ENCODE results near the gene IGFBP5.

The IGFBP5 gene

GRCh38 chr2:216713691-216714336, 18.5 kb upstream of the IGFBP5 start:
- no peak for DNase-seq

DNA sequence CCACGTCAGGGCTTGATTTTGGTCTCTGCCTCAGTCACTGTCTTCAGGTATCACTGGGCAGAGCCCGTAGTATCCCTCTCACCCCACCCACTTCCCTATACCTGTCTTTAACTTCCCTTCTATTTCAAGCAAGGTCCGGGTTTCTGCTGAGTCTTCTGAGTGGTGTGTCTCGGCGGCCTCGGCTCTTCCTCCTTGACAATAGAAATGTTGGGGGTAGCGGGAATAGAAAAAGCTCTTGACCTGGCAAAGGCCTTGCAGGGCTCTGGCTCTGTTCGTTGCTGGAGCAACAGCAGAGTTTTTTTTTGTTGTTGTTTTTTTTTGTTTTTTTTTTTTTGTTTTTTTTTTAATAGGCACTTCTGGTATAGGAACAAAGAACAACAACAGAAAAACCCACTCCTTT, 16.0 kb upstream of the IGFBP5 start:
- no peak for DNase-seq

GRCh38 chr2:216710551-216711301, 15.4 kb upstream of the IGFBP5 start:
- DNase-seq, result no peak

GRCh38 chr2:216702756-216703155, 7.4 kb upstream of the IGFBP5 start:
- DNase-seq, result no peak

GRCh38 chr2:216701544-216701943, 6.2 kb upstream of the IGFBP5 start:
- no peak for DNase-seq

GRCh38 chr2:216700781-216701180, 5.4 kb upstream of the IGFBP5 start:
- DNase-seq, result no peak

- no peak for DNase-seq
Measured at GRCh38 chr2:216700088-216700567, 4.8 kb upstream of the IGFBP5 start.

DNA sequence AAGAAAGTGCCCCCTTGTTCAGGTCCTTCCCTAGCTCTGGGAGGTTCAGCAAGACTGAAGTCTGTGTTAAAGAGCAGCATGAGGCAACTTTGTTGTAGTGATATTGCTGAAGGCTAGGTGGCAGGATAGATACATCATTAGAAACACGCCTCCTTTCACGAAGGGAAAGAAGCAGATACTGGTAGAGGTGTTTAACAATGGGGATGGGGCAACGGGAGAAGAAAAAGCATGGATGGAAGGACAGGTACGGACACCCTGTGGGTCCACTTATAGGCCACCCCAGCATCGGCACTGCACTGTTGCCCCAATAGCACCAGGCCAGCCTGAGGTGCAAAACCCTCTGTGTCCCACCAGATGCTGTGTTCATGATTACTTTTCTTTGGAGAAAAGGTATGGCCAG, 3.5 kb upstream of the IGFBP5 start:
- no peak for DNase-seq

DNA sequence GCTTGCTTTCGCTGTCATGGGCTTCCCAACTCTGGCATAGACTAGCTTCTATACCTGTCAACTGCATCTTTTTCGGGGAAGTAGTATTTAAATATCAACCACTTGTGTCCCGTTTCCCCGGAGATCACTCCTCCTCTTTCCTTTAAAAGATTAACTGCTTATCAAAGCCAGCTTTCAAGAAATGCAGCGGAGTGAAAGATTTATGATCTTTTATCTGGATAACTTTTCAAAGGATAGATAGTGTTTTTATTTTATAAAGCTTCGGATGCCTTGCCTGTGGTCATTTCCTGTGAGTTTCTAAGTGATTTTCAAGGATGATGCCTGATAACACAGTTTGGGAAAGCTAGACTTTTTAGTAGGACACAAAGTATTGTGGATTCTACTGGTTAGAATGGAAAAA, 2.9 kb upstream of the IGFBP5 start:
- DNase-seq, result no peak

DNA sequence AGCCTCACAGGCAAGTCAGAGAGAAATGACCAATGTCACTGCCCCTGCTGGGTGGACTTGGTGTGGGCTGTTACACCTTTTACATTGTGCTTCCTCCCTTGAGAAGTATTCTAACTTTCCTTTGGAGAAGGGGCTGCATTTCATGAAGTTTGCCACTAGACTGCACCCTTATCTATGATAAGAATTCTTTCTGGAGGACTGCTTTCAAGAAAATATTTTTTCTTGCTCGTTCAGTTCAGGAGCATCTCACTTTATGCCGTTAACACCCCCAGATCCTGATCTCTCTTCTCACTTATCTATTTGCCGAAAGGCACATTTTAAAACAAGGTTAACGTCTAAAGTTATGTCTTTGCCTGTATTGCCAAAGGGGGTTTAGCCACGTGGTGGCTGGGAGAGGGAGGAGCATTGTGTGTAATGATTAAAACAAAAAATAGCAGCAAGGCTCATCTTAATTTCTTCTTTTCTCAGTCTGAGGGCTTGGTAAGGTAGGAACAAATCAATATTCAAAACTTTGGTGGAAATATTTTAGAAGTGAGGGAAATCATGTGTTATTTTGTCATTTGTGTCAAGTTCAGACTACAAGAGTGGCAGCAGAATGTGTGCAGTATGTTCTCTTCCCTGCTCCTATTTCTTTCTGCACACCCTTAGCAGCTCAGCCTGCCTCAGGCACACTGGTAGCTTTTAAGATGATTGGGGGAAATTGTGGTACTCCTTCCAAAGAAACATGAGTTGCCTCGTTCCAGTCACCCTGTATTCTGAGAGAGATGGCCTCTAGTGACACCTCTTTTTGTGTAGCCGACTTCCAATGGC, 1.6 kb upstream of the IGFBP5 start:
- no peak for DNase-seq

GRCh38 chr2:216696321-216696720, 972 bp upstream of the IGFBP5 start:
- DNase-seq, result no peak

DNA sequence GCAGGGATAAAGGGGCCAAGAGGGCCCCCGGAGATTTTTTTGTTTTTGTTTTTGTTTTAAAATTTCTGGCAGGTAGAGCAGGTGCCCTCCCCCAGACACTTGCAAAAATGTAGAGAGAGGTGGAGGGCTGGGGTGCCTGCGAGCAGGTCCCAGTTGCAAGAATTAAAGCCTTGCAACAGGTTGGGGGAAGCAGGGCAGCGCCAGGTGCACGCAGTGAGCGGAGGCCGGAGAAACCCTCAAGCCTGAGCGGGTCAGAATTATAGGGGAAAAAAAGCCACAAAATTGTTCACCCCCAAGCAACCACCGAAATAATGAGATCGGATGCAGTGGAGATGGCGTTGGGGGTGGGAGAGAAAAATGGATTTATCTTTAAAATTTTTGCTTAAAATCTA, 527 bp downstream of the IGFBP5 start:
- DNase-seq, result no peak

- DNase-seq, result peak; percentile 72
Measured at GRCh38 chr2:216694082-216694825, 1.1 kb downstream of the IGFBP5 start.

DNA sequence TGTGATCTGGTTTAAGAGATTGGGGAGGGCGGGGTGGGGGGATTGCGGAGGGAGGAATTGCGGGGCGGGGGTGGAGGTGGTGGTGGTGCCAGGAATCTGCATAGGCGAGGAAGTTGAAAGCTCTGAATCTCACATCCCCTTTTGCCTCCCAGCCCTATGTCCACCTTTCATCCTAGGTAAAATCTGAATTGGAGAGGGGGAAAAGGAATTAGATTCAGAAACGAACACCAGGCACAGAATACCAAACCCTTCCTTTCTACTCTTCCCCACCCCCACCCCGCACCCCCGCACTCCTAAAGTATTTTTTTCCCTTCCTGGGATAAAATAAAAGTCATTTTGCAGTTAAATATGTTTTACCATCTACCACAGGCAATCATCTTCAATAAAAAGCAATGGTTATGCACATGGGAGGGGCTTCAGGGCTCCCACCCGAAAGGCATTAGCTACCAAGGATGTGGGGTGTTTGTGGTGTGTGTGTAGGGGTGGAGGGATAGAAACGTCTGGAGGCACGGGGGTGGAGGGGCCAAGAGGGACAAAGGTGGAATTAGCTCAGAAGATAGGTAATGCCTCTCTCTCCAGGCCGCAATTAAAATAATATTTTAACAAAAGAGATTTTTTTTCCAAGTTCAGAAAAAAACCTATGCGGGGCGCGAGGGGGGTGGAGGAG, 1.8 kb downstream of the IGFBP5 start:
- DNase-seq, result no peak

DNA sequence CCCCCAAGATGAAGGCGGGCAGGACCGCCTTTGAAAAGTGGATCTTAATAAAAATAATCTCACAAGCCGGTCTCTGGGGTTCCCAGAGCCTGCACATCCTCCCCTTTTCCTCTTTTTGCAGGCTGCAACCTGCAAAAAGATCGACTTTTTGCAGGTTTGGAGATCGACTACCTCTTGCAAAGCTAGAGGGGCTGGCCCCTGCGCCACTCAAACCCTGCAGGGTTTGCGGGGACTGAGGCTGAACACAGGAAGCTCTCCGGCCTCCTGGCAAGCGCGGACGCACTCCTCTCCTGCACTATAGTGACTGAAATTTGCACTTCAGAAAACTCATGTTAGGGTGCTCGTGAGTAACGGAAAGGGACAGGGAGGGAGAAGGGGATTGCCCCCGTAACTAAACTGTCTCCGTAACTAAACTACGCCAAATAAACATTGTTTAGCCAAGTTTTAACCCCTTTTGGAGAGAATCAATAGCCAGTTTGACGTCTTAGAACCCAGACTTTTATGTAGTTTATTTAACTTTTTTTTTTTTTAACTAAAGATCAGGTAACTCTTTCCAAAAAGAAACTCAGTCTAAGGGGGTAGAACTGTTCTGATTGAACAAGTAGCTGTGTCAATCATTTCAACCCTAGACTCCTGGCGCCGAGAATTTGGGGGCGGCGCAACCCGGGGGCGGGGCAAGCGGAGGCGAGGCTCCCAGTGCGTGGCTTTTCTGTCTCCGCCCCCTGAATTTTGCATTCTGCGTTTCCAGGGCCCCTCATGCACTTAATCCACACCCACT, 2.5 kb downstream of the IGFBP5 start:
- peak; percentile 86 for DNase-seq

- no peak for DNase-seq
Measured at GRCh38 chr2:216690853-216691741, 4.3 kb downstream of the IGFBP5 start.

DNA sequence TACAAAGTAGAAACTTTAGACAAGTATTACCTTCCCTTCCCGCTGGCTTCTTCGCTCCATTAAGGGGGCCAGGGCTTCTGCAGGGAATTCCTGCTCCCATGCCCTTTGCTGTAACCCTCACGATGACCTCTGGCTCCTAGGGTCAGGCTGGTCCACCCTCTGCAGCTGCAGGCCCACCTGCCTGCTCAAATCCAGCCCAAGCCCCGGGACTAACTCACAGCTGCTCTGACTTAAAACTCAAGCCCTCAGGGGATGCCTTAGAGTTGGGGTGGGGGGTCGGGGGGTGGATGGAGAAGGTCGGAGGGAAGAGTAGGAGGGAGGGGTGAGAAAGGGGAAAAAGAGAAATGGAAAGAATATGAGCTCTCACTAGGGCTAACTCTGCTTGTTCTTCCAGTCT, 4.9 kb downstream of the IGFBP5 start:
- no peak for DNase-seq

DNA sequence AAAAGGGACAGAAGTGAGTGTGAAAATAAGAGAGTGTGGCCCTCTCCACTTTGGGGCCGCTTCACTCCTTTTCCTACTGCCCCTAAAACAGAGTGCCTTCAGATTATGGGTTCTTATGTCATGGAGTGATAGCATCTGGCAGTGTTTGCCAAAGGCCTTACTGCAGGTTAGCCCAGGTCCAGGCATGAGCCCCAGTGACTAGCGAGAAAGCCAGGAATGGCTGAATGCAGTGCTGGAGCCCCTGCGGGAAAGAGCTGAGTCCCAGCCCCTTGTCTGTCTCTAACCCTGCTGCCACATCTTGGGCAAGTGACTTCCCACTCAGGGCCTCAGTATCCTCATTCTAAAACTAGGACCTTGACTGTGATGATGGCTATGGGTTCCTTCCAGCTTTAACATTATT, 6.0 kb downstream of the IGFBP5 start:
- no peak for DNase-seq

DNA sequence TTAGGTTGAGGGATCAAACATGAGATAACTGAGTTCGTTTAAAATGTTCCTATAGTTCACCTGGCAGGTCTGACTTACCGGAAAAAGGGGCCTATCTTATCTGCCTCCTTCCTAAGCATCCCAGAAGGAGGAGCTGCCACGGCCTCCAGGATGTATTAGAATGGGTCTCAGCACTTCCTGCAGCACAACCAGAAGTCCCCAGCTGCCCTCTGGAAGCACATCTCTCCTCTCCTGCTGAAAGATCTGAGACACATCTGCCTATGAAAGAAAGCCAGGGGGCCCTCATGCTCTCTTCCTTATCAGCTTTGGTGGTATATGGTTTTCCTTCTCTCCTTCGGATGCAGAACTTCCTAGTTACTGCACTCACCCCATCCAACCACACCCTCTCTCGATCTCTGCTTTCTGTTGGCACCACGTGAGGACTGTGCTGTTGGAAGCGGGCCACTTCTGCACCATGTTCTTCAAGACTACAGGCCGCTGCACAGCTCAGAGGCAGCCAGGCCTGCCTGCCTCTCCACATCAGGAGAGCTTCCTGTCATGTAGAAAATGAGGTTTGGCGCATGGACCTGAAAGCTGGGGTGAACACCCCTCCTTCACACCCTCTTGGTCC, 6.5 kb downstream of the IGFBP5 start:
- no peak for DNase-seq

- peak; percentile 71 for DNase-seq
Measured at GRCh38 chr2:216687646-216688045, 7.7 kb downstream of the IGFBP5 start.
